Endometrium (tissue), 2 donors: Measurements from ENCODE around the gene NOTCH4.
"Not testable (repeated sequence)": the region's sequence is repeated elsewhere in the genome, so short reads cannot be mapped to it uniquely, and the experiment has no call there.

ENCODE experiments used
- FAIRE-seq: peaks from 2 replicates; lab custom pipeline; 2012; peaks lifted over from hg19 to GRCh38; lab: Jason Lieb, UNC
- donor health status: control.
- donor health status: control.

Gene NOTCH4

DNA sequence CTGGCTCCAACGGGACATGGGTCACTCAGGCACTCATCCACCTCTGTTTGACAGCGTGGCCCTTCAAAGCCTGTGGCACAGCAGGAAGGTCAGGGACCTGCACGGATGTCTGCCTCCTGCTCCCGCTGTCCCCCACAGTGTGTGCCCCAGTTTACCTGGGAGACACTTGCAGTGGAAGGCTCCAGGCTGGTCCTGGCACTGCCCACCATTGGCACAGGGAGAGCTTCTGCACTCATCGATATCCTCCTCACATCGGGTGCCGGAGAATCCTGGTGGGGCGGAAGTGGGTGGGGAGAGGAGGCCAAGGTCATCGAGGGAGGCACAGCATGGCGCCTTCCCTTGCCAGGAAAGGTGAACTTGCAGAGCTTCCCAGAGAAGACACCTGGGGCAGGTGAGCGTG lies 6.9 kb downstream of the NOTCH4 start:
- no peak for FAIRE-seq

DNA sequence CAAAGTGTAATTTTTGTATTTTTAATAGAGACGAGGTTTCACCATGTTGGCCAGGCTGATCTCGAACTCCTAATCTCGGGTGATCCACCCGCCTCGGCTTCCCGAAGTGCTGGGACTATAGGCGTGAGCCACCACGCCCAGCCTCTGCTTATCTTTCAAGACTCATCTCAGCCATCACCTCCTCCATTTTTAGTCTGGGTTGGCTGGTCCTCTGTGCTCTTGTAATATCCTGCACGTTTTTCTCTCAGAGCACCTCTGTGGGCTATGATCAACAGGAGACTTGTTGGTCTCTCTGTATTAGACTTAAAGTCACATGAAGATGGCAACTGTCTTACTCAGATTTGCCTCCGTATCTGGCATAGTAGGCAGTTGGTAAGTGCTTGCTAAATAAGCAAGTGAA lies 7.6 kb downstream of the NOTCH4 start:
- no peak for FAIRE-seq

DNA sequence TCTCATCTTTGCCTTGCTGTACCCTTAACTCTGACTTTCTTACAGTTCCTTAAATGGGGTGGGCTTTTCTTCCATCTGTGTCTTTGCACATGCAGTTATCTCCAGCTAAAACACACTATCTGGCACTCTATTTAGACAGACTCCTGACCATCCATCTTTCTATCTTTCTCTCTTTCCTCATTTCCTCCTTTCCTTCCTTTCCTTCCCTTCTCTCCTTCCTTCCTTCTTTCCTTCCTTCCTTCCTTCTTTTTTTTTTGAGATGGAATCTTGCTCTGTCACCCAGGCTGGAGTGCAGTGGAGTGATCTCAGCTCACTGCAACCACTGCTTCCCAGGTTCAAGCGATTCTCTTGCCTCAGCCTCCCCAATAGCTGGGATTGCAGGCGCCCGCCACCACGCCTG lies 8.2 kb downstream of the NOTCH4 start:
- FAIRE-seq, result no peak

DNA sequence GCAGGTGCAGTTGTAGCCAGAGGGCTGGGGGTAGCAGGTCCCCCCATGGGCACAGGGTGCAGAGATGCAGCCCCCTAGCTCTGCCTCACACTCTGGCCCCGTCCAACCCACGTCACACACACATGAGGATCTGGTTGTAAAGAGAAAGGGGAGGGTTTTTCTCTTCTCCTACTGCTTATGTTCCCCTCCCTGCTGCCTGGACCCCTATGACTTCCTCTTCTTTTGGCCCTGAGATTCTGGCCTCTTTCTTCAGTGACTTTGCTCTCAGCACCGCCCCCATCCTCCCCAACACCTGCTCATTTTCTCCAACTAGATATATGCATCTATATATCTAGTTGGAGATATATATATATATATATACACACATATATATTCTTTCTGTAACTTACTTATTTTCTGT lies 9.7 kb downstream of the NOTCH4 start:
- no peak for FAIRE-seq

DNA sequence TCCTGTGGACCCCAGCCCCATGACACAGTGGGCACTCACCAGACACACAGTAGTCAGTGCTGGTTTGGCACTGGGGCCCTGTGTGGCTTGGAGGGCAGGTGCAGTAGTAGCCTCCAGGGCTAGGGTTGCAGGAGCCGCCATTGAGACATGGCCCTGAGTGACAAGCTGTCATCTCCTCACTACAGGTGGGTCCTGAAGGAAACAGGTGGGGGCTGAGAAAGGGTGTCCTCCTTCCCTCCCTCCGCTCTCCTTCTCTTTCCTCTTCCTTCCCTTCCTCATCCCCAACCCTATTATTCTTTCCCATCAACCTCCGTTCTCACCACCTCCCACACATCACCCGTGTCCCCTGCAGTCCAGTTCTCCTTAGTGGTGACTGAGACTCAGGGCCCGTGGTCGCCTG lies 10.2 kb downstream of the NOTCH4 start:
- FAIRE-seq, result no peak

DNA sequence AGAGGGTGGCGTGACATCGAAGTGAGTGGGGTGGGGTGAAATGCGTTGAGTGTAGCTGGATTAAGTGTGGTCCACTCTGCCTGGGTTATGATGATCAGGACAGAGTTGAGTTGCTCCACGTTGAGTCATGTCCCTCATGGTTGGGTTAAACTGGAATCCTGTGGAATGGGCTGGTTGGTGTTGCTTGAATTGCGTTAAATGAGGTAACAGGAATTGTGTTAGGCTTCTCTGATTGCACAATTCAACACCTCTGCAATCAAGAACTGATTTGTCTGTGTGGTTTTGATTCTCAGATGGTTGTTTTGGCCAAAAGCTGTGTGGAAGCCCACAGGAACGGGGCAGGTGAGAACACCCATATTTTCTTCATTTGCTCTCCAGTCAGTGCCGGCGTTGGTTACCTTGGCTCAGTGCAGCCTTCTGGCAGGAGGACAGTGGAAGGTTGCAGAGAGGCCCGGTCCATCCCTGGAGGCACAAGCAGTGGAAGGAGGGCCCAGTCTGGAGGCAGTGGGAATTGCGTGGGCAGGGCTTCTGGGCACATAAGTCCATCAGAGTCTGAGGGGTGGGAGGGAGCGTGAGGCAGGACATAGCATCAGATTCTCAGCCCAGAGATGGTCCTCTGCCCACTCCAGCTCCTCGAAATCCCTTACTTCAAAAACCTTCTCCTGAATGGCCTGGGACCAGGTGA lies 11.6 kb downstream of the NOTCH4 start:
- FAIRE-seq, result no peak

DNA sequence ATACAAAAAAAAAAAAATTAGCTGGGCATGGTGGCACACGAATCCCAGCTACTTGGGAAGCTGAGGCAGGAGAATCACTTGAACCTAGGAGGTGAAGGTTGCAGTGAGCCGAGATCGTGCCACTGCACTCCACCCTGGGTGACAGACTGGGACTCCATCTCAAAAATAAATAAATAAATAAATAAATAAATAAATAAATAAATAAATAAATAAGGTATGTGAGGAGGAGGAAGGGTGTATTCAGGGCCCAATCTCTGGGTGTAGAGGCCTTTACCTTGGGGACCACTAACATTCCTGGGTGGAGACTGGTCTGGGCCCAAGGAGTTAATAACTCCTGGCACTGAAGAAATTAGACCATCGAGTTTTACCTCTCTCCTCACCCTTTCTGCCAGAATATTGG lies 12.4 kb downstream of the NOTCH4 start:
- FAIRE-seq, result not testable (repeated sequence)

DNA sequence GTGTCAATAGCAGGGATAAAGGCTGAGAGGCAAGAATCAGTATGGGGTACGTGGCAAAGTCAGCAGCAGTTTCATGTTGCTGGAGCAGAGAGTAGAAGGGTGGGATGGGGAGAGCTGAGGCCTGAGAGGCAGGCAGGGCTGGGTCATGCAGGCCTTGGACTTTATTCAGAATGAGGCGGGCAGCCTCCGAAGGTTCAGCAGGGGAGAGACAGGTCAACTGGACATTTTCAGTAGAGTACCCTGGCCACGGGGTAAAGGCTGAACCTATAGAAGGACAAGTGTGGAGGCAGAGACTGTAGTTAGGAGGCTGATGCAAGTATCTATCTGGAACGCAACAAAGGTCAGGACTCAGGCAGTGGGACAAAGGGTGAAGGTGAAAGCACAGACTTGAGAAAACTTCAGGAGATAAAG lies 13.7 kb downstream of the NOTCH4 start:
- no peak for FAIRE-seq

DNA sequence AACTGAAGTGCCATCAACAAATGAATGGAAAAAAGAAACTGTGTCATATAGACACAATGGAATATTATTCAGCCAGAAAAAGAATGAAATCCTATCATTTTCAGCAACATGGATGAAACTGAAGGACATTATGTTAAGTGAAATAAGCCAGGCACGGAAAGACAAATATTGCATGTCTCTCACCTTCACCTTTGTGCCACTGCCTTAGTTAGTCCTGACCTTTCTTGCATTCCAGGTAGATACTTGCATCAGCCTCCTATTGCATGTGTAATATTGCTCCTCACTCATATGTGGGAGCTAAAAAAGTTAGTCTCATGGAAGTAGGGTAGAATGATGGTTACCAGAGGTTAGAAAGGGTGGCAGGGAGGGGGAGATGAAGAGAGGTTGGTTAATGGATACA lies 14.9 kb downstream of the NOTCH4 start:
- FAIRE-seq, result no peak

DNA sequence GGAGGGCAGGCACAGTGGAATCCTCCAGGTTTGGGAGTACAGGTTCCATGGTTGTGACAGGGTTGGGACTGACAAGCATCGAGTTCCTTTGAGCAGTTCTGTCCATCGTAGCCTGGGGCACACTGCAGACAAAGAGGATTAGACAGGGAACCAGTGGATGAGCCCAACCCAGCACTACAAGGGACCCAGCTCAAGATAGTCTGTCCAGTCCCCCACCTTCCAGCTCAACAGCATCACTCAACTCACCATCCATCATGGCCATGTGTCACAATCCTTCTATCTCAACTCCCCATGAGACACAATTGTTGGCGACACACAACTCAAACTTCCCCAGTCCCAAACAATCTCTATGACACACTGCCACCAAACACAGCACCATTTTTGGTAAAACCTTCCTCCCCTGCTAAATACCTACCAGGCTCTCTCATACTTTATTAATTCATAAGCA lies 19.6 kb downstream of the NOTCH4 start:
- no peak for FAIRE-seq

DNA sequence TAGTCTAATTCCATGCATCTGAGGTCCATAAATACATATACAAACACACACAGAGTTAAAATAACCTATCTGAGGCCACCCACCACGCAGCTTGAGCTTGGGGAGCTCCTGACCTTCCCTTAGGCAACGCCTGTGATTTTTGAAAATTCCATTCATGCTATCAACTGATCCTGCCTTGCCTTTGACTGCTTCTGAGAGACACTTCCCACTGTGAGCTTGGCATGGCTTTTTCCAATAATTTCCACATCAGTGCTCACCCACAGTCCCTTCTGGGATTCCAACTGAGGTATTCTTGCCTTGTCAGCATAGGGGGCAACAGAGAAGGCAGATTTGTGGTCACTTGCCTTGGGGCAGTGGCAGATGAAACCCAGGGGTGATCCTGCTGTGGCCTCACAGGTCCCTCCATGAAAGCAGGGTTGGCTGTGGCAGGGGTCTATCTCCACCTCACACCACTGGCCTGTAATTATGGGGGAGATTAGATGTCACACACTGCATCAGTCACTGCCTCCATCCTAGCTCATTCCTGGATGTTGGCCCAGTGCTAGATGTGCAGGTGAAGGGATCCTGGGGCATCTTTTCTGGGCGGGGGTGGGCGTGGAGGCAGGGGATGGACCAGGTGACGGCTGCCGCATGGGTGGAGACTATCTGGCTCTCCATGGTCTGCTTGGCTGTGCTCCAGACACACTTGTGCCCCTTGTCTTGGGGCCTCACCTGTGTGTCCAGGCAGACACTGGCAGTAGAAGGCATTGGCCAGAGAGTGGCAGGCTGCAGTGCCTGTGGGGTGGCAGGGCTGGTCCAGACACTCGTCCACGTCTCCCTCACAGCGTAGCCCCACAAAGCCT lies 20.2 kb downstream of the NOTCH4 start:
- FAIRE-seq, result no peak

DNA sequence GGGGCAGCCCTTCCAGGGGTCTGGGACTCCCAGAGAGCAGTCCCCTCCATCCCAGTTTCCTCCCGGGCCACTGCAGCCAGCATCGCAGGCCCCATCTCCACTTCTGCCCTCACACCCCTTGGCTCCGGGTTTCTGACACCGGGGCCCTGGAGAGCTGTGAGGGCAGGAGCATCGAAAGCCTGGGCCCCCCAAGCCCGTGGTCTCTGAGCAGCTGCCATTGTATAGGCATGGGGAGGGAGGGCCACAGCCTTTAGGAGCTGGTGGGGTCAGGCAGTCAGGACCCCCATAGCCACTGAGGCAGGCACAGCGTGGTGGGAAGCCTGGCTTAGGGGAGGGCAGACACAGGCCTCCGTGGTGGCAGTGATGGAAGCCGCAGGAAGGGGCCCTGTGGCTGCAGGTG lies 21.7 kb downstream of the NOTCH4 start:
- no peak for FAIRE-seq

DNA sequence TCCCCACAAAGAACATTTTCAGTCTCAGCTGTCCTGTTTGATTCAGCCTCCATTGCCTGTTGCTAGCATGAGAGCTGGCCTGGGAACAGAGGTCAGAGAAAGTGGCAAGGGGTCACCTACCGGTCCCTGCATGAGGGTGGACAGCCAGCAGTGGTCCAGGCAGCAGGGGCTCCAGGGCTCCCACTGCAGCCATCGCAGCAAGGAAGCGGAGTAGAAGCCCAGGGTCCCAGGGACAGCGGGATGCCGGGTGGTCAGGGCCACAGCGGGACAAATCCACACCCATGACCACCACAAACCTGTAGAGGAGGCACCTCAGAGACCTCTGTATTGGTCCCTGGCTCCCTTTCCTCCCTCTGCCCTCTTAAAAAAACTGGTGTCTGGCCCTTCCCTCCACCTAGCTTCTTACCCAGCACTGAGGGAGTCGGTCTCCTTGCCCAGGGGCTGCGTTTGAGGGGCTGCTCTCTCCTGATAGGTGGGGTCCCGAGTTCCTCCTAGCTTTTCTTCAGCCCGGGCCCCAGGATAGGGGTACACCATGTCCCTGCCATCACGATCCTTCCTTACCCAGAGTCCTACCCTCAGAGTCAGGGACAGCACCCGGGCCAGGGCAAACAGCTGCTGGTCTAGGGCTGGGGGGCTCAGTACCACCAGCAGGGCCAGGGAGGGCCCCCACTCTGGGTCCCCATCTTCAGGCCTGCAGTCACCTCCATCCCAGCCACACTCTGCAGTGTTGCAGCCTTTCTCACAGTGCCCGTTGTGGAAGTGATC lies 23.0 kb downstream of the NOTCH4 start:
- FAIRE-seq, result no peak

DNA sequence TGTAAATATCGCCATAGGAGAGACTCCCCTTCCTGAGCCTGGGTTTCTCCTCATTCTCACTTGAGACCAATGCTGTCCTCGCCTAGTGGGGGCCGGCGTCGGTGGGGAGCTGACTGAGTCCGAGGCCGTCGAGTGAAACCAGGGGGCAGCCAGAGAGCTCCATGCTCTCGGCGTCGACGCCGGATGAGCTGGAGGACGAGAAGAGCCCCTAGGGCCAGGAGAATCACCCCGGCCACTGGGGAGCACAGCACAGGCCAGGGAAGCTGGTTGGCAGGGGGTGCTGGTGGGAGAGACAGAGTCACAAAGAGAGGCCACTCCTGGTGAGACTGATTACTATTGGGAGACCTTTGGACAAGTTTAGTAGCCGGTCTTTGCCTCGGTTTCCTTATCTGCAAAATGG lies 25.0 kb downstream of the NOTCH4 start:
- FAIRE-seq, result no peak

DNA sequence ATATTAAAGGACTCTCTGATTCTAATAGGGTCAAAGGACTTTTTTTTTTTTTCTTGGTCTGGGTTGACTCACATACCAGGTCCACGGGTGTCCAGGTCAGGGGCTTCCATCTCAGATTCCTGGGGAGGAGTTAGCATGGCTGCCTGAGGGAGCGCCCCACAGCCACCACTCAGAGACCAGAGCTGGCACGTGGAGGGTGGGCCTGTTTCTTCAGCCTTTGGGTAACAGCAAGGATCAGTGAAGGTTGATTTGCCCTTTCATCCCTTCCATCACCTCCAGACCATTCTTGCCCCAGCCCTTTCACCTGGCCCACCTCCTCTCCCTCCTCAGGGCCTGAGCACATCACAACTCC lies 25.5 kb downstream of the NOTCH4 start:
- no peak for FAIRE-seq

DNA sequence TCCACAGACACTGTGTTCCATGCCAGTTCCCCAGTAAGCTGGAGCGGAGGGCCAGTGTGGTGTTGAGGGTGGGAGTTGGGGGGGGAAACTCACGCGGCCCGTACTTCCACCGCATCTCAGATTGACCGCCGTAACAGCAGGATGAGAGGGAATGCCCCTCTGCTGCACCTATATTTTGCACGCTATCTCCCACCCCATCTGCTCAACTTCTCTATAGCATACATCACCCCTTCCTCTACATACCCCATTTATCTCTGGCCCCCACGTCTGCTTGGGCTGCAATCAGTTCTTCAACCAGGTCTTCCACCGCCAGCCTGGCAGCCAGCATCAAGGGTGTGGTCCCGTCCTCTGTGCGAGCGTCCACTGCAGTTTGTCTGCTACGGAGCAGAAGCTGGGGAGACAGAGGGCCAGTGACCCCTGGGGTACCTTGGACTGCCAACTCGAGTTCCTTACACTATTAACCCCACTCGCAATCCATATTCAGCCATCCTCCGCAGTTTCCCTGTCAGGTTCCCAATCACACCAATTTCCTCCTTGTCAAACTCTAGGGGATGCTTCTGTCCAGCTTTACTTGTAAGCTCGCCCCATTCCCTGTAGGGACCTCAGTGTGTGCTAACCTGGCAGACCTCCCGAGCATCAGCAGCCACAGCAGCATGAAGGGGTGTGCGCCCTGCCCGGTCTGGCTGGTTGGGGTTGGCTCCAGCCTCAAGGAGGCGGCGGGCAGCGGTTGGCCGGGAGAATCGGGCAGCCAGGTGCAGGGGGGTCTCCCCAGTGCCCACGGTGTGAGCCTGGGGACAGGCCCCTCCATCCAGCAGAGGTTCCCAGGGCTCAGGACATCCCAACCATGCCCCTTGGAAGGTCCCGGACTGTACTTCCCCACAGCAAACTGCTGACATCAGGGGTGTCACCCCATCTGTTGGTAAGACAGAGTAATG lies 26.9 kb downstream of the NOTCH4 start:
- no peak for FAIRE-seq

DNA sequence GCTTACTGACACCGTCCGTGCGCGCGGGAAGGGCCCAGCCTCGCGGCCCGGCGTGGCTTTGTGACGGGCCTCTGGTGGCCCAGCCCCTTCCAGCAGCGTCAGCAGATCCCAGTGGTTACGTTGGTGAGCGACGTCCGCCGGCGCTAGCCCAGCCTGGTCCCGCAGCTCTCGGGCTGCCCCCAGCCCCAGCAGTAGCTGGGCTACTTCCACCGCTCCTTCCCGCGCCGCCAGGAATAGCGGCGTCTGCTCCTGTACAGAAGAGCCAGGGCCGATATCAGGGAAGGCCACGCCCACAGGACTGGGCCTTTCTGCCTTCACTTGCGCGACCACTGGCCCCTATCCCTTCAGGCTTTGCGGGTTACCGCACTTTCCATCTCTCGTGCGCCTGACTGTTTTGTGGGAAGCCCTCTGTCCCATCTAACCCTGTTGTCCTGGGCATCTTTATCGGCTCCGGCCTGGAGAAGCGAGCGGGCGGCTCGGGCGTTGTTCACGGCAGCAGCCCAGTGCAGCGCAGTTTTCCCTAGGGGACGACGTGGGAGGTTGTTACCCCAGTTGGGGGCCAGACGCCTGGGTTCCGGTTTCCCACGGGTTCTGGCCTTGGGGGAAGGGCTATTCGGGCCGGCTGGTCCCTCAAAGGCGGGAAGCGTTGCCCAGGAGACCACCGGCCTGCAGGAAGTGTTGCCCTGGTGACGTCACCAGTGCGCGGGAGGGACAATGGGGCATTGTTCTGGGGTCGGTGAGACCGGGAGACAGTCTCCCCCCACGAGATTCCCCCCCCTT lies 27.8 kb downstream of the NOTCH4 start:
- no peak for FAIRE-seq

DNA sequence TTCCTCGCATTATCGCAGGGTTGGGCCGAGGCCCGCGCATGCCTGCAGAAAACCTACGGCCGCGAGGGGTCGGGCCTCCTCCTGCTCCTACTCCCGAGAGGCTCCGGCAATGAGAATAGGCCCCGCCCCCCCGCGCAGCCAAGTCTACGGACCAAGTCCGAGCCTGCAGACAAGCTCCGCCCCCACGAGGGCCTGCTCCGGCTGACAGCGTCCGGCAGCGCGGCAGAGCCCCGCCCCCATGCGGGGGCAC lies 28.3 kb downstream of the NOTCH4 start:
- peak; percentile 93 for FAIRE-seq

DNA sequence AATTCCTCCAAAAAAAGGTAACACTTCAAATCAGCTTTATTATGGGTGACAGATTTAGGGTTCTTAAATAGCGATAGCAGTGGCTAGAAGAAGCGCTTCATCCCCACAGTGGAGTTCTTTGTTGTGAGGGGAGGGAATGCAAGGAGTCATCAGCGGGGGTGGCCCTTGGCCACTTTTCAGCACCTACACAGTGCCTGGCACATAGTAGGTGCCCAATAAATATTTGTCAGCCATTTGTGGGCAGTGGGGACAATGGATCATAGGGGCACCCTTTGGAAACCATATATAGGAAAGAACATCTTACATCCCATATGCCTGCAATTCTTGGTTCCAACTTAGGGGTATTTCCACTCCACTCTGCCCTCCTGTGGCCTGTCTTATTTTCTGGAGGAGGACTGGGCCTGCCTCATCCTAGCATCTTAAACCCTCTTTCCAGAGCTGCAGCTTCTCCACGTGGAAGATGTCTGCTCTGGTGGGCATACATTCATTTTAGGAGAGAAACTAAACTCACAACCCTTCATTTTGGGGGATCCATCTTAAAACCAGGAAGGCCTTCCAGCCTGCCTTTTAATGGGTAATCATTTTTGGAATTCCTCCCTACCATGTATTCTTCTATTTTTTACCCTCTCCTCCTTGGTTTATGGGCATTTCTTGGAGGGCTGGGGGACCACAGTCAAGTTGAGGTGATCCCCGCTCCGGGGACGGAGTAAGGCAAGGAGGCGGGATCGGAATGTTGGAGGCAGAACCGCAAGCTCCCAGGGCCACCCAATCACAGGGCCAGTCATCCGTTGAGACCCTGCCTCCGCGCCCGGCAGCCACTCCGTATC lies 28.8 kb downstream of the NOTCH4 start:
- no peak for FAIRE-seq

DNA sequence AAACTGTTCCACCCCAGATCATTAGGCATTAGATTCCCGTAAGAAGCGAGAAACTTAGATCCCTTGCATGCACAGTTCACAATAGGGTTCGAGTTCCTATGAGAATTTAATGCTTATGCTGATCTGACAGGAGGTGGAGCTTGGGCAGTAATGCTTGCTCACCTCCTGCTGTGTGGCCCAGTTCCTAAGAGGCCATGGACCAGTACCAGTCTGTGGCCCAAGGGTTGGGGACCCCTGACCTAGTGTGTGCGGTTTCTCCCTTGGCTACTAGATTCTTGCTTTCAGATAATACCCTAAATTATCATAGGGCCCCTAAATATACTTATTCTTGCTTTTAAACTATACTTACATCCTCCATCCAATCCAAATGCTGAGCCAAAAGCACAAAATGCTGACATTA lies 29.5 kb downstream of the NOTCH4 start:
- FAIRE-seq, result no peak

DNA sequence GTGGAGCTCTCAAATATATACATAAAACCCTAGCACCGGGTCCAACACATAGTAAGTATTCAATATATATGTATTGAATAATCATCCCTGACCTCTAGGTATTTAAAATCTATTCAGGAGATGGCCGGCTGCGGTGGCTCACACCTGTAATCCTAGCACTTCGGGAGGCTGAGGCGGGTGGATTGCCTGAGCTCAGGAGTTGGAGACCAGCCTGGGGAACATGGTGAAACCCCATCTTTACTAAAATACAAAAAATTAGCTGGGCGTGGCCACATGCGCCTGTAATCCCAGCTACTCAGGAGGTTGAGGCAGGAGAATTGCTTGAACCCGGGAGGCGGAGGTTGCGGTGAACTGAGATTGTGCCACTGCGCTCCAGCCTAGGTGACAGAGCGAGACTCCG lies 30.8 kb downstream of the NOTCH4 start:
- FAIRE-seq, result not testable (repeated sequence)
